SK-N-SH treated with all-trans-retinoic acid at 6 μM for 48 hours (cell line): Measurements from ENCODE around the gene SPTBN4.

Source experiments
- ATAC-seq: fragments of 200-7000 bp; cut with Tn5 transposase; 3 replicates; pipeline ENCODE4 v1.9.1; 2020; ENCODE audit warnings: mild to moderate bottlenecking, moderate library complexity
- CSDC2 ChIP-seq: fragments of 250-450 bp; sonication (Bioruptor Pico); IDR thresholded peaks from 2 replicates; pipeline ENCODE4 v1.5.0; 2020; ENCODE audit warnings: mild to moderate bottlenecking, moderate library complexity
- ESRRG ChIP-seq: fragments of 250-450 bp; sonication (Bioruptor Pico); IDR thresholded peaks from 2 replicates; pipeline ENCODE4 v1.6.1; 2021; ENCODE audit warnings: mild to moderate bottlenecking
- GLIS3 ChIP-seq: fragments of 250-450 bp; sonication (Bioruptor Pico); IDR thresholded peaks from 2 replicates; pipeline ENCODE4 v1.5.0; 2020; ENCODE audit warnings: mild to moderate bottlenecking, moderate library complexity
- OSR1 ChIP-seq: fragments of 250-450 bp; sonication (Bioruptor Pico); IDR thresholded peaks from 2 replicates; pipeline ENCODE4 v1.8.0; 2022; ENCODE audit warnings: moderate library complexity, mild to moderate bottlenecking, inconsistent platforms
- PPARA ChIP-seq: fragments of 250-450 bp; sonication (Bioruptor Pico); IDR thresholded peaks from 2 replicates; pipeline ENCODE4 v1.5.0; 2020; ENCODE audit warnings: mild to moderate bottlenecking, borderline replicate concordance
- RARB ChIP-seq: fragments of 250-450 bp; sonication (Bioruptor Pico); IDR thresholded peaks from 2 replicates; pipeline ENCODE4 v1.8.0; 2021; ENCODE audit warnings: mild to moderate bottlenecking, moderate library complexity
- SNAI2 ChIP-seq: fragments of 250-450 bp; sonication (Bioruptor Pico); IDR thresholded peaks from 2 replicates; pipeline ENCODE4 v1.5.0; 2020; ENCODE audit warnings: mild to moderate bottlenecking, moderate library complexity
- ZFP3 ChIP-seq: fragments of 250-450 bp; sonication (Bioruptor Pico); IDR thresholded peaks from 2 replicates; pipeline ENCODE4 v1.5.0; 2020; ENCODE audit warnings: mild to moderate bottlenecking, moderate library complexity
- ZFP30 ChIP-seq: fragments of 450-650 bp; formaldehyde crosslinking; IDR thresholded peaks from 2 replicates; pipeline ENCODE4 v1.5.0; 2022; ENCODE audit warnings: mild to moderate bottlenecking, moderate library complexity
- ZNF565 ChIP-seq: fragments of 450-650 bp; formaldehyde crosslinking; conservative IDR thresholded peaks from 2 replicates; pipeline ENCODE4 v1.5.0; 2020; ENCODE audit warnings: low read depth, mild to moderate bottlenecking, moderate library complexity
- ZNF8 ChIP-seq: fragments of 450-650 bp; formaldehyde crosslinking; IDR thresholded peaks from 2 replicates; pipeline ENCODE4 v1.5.0; 2020; ENCODE audit warnings: mild to moderate bottlenecking, moderate library complexity
- TF ChIP-seq, protein P1 (sequence below): fragments of 250-450 bp; sonication (Bioruptor Pico); IDR thresholded peaks from 2 replicates; pipeline ENCODE4 v1.5.1; 2020; ENCODE audit warnings: low read depth, mild to moderate bottlenecking, moderate library complexity
- TF ChIP-seq, protein P2 (sequence below): fragments of 250-450 bp; sonication (Bioruptor Pico); IDR thresholded peaks from 2 replicates; pipeline ENCODE4 v1.8.0; 2020; ENCODE audit warnings: mild to moderate bottlenecking, moderate library complexity, borderline replicate concordance
- TF ChIP-seq, protein P3 (sequence below): fragments of 250-450 bp; sonication (Bioruptor Pico); IDR thresholded peaks from 2 replicates; pipeline ENCODE4 v1.5.1; 2021; ENCODE audit warnings: mild to moderate bottlenecking, moderate library complexity
- TF ChIP-seq, protein P4 (sequence below): fragments of 250-450 bp; sonication (Bioruptor Pico); IDR thresholded peaks from 2 replicates; pipeline ENCODE4 v1.5.0; 2020; ENCODE audit warnings: mild to moderate bottlenecking, moderate library complexity

SPTBN4 gene

DNA sequence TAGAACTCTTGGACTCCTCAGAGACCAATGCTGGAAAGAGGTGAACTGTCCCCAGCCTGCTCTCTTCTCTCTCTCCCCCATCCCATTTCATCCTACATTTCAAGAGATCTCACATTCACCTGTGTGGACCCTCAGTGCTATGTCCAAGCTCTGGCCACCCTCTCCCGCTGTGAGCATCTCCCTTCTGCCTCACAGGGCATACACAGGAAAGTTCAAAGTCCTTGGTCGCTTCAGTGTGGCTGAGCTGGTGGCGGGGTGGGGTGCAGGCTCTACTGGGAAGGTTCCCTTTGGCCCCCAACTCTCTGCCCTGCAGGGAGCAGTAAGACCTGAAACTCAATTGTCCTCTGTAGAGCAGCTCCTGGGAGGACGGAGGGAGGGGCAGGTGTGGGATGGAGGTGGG is 27.0 kb downstream of the SPTBN4 start (continued):
- TF ChIP-seq, protein P1, sequence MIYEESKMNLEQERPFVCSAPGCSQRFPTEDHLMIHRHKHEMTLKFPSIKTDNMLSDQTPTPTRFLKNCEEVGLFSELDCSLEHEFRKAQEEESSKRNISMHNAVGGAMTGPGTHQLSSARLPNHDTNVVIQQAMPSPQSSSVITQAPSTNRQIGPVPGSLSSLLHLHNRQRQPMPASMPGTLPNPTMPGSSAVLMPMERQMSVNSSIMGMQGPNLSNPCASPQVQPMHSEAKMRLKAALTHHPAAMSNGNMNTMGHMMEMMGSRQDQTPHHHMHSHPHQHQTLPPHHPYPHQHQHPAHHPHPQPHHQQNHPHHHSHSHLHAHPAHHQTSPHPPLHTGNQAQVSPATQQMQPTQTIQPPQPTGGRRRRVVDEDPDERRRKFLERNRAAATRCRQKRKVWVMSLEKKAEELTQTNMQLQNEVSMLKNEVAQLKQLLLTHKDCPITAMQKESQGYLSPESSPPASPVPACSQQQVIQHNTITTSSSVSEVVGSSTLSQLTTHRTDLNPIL, result no peak

DNA sequence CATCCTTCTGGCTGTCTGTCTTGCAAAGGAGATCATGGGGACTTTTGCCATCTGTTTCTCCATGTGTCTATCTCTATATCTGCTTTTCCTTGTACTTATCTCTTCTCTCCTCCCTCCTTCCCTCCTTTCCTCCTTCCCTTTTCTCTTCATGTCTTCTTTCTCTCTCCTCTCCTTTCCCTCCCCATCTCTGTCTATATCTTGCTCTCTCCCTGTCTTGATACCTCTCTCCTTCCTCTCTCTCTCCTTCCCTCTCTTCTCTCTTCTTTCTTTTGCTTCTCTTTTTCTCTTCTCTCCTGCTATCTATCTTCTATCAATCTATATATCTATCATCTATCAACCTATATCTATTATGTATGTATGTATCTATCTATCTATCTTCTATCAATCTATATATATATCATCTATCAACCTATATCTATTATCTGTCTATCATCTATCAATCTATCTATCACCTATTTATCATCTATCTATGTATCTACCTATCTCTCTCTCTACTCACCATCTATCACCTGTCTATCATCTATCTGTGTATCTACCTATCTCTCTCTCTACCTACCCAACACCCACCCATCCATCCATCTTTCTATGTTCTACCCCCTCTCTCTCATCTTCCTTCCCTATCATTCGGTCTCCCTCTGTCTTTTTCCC is 27.5 kb downstream of the SPTBN4 start:
- ATAC-seq, result no peak
- TF ChIP-seq RARB (CRISPR knock-in tag) (no peak), ESRRG (no peak), ZFP30 (CRISPR knock-in tag) (no peak), ZNF565 (no peak), PPARA (CRISPR knock-in tag) (no peak), OSR1 (CRISPR knock-in tag) (no peak), CSDC2 (CRISPR knock-in tag) (no peak)
- TF ChIP-seq, protein P2, sequence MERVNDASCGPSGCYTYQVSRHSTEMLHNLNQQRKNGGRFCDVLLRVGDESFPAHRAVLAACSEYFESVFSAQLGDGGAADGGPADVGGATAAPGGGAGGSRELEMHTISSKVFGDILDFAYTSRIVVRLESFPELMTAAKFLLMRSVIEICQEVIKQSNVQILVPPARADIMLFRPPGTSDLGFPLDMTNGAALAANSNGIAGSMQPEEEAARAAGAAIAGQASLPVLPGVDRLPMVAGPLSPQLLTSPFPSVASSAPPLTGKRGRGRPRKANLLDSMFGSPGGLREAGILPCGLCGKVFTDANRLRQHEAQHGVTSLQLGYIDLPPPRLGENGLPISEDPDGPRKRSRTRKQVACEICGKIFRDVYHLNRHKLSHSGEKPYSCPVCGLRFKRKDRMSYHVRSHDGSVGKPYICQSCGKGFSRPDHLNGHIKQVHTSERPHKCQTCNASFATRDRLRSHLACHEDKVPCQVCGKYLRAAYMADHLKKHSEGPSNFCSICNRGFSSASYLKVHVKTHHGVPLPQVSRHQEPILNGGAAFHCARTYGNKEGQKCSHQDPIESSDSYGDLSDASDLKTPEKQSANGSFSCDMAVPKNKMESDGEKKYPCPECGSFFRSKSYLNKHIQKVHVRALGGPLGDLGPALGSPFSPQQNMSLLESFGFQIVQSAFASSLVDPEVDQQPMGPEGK (CRISPR knock-in tag), result no peak
- TF ChIP-seq, protein P3, sequence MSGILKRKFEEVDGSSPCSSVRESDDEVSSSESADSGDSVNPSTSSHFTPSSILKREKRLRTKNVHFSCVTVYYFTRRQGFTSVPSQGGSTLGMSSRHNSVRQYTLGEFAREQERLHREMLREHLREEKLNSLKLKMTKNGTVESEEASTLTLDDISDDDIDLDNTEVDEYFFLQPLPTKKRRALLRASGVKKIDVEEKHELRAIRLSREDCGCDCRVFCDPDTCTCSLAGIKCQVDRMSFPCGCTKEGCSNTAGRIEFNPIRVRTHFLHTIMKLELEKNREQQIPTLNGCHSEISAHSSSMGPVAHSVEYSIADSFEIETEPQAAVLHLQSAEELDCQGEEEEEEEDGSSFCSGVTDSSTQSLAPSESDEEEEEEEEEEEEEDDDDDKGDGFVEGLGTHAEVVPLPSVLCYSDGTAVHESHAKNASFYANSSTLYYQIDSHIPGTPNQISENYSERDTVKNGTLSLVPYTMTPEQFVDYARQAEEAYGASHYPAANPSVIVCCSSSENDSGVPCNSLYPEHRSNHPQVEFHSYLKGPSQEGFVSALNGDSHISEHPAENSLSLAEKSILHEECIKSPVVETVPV (CRISPR knock-in tag), result no peak
- TF ChIP-seq, all 23 proteins: peak for 0

DNA sequence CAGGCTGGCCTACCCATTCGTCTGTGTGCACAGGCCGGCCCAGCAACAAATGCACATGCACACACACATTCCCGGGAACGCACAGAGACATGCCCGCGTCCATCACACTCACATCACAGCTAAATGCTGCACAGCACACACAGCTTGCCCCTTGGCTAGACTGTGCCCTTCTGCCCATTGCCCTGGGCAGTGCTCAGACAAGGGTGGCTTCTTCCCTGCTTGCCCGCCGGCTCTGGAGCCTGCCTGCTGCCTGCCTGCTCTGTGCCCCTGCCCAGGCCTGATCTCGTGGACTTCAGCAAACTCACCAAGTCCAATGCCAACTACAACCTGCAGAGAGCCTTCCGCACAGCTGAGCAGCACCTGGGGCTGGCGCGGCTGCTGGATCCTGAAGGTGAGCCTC is 30.4 kb downstream of the SPTBN4 start:
- TF ChIP-seq SNAI2, result no peak
- no peak for TF ChIP-seq ESRRG
- TF ChIP-seq ZFP3 (CRISPR knock-in tag), result no peak
- no peak for TF ChIP-seq GLIS3 (CRISPR knock-in tag)
- TF ChIP-seq, protein P1, result no peak
- TF ChIP-seq, protein P4, sequence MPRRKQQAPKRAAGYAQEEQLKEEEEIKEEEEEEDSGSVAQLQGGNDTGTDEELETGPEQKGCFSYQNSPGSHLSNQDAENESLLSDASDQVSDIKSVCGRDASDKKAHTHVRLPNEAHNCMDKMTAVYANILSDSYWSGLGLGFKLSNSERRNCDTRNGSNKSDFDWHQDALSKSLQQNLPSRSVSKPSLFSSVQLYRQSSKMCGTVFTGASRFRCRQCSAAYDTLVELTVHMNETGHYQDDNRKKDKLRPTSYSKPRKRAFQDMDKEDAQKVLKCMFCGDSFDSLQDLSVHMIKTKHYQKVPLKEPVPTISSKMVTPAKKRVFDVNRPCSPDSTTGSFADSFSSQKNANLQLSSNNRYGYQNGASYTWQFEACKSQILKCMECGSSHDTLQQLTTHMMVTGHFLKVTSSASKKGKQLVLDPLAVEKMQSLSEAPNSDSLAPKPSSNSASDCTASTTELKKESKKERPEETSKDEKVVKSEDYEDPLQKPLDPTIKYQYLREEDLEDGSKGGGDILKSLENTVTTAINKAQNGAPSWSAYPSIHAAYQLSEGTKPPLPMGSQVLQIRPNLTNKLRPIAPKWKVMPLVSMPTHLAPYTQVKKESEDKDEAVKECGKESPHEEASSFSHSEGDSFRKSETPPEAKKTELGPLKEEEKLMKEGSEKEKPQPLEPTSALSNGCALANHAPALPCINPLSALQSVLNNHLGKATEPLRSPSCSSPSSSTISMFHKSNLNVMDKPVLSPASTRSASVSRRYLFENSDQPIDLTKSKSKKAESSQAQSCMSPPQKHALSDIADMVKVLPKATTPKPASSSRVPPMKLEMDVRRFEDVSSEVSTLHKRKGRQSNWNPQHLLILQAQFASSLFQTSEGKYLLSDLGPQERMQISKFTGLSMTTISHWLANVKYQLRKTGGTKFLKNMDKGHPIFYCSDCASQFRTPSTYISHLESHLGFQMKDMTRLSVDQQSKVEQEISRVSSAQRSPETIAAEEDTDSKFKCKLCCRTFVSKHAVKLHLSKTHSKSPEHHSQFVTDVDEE (CRISPR knock-in tag), result no peak
- no peak for TF ChIP-seq ZNF8 (CRISPR knock-in tag)
- no peak for TF ChIP-seq OSR1 (CRISPR knock-in tag)
- TF ChIP-seq, protein P2 (CRISPR knock-in tag), result no peak
- TF ChIP-seq RARB (CRISPR knock-in tag), result no peak
- TF ChIP-seq, protein P3 (CRISPR knock-in tag), result no peak
- no peak; the same call in 2 of the 3 replicates for ATAC-seq
